Daoy (cell line): ENCODE results near the gene PTPN12. TPM values are rescaled to one million over a fixed set of nuclear protein-coding genes. Genes with fewer than 3 reads are reported as not detected.
"Not testable (repeated sequence)": the region's sequence is repeated elsewhere in the genome, so short reads cannot be mapped to it uniquely, and the experiment has no call there.

Experiments
- DNase-seq: peaks from one replicate; pipeline ENCODE4 v3.0.0-alpha.2; 2015; ENCODE audit warnings: low read depth
- total RNA-seq: library from RNA; depleted of rRNA; stranded (reverse); fragments of >200 nt; shearing (Covaris generic); gene quantifications from 2 replicates; pipeline ENCODE4 v1.2.3, GENCODE V29; 2014; rRNA removed

Gene PTPN12
- total RNA-seq: 16.2 and 24.7 TPM in 2 replicates

DNA sequence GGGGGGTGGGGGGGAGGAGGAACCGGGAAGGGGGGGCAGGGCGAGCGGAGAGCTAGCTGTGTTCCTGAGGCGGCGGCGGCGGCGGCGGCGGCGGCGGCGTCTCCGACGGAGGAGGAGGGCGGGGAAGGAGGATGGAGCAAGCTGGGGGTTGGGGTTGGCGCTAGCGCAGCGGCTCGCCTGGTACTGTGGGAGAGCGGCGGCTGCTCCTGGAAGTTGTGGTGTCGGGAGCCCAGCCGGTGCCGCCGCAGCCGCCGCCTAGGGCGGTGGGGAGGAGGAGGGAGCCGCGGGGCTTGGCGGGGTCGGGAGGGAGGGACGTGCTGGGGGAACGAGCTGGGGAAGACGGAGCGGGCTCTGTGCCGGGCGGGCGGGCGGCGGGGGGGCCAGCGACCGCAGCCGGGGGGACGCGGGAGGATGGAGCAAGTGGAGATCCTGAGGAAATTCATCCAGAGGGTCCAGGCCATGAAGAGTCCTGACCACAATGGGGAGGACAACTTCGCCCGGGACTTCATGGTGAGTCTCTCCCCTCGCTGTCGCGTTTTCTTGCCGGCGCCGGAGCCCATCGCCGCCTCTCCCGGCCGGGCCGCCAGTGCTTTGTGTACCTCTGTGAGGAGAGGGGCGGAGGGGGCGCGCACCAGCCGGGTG is at the start of gene PTPN12:
Gene PTPN12 (plus strand): TSS at position 160 of the 642 bp plus-strand sequence. CDS start 252 bp downstream, at position 412.
- no peak for DNase-seq

DNA sequence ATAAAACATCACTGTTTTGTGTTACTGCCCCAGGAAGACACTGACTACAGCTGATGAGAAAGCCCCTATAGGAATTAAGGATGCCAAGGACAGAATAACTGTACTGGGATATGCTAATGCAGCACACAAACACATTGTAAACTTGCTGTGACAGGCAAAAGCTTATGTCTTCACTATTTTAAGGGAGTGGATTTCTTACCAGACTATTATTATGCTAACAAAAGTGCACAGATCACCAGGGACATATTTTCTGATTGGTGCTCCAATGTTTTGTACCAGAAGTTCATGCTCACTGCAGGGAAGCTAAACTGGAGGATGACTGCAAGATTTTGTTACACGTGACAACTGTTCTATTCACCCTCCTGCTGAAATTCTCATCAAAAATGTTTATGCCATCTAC is 48.1 kb upstream of the PTPN12 start:
- no peak for DNase-seq

DNA sequence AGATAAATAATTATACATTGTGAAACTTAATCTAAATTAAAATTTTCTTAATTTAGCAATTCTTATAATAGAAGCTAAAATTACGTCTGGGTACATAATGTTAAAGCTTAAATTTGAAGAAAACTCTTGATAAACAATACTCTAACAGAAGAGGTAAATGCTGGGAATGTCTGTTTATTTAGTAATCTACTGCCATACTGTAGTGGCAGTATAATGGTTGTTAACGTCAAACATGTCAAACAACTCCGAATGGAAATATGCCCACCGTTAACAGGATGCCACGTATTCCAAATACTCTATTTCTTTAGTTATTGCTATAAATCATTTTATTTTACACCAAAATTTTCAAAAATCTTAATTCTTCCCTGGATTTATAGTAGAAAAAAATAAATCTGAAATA is 40.0 kb upstream of the PTPN12 start:
- no peak for DNase-seq

DNA sequence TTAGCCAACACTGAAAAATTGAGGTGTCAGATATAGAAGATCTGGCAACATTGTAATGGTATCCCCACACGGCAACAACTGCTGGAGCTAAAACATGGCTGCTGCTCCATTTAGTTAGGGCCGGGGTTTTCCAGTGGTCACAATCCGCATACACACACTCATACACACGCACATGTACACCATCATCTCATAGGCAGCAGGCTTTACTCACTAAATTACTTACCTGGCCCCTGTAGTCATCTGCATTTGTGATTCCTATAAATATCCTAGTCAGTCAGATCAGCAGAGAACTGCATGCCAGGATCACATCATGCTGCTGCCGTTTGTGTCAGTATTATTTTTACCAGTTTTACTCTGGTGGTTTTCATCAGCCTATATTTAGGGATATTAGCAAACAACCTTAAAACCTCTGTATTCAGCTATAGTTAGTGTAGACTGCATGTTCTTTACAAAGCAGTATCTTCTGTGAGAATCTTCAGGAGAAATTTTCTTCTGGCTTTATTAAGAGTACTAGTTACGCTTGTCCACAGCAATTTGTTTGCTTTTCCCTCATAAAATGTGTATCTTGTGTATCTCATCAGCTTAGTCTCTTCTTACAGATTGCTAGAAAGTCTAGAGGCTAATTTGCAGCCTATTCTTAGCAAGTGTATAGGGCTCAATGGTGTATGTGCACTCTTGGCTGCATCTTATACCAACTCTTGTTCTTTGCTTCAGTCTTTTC is 38.3 kb upstream of the PTPN12 start:
- no peak for DNase-seq

DNA sequence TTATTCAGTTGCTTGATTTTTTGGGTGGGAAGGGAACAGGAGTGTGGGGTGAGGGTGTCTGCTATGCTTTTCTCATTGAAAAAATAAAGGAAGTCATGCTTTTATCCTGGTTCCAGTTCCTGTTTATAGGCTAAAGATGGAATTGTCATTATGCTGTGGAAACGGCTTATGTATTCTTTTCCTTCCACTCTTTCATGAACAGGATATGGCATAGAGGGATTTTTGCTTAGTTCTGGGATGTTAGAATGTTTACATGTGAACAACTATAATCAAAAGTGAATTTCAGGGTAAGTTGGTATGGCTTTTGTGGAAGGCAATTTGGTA is 35.9 kb upstream of the PTPN12 start:
- DNase-seq: no peak

DNA sequence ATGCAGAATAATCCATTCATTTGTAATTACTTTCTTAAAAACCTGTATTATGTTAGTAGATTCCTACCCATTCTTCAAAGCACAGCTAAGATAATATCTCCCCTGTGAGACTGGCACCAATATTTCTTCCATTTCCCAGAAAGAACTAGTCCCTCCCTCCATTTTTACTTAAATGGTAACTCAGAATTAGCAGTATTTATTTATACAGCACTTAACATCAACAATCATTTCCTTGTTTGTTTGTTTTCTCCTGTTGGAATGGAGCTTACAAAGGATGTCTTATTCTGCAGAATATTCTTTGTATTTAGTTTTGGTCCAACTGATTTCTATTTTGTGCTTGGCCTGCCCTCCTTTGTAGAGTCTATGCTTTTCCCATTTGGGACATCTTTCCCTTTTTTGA is 32.1 kb upstream of the PTPN12 start:
- DNase-seq: no peak

DNA sequence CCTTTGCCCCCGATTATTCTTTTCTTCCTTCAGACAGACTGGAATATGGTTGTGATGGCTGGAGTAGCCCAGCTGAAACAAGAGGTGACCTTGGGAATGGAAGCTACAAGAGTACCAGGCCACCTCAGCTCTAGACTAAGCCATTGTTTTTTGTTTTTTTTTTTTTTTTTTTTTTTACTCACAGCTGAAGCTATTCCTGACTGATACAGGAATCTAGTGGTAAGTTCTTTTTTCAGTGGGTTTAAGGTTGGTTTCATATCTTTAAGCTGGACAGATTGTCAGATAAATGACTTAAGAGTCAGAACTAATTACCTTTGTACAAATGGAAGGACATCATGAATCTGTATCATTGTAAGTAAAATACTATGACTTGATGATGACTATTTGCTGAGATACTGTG is 30.2 kb upstream of the PTPN12 start:
- no peak for DNase-seq

DNA sequence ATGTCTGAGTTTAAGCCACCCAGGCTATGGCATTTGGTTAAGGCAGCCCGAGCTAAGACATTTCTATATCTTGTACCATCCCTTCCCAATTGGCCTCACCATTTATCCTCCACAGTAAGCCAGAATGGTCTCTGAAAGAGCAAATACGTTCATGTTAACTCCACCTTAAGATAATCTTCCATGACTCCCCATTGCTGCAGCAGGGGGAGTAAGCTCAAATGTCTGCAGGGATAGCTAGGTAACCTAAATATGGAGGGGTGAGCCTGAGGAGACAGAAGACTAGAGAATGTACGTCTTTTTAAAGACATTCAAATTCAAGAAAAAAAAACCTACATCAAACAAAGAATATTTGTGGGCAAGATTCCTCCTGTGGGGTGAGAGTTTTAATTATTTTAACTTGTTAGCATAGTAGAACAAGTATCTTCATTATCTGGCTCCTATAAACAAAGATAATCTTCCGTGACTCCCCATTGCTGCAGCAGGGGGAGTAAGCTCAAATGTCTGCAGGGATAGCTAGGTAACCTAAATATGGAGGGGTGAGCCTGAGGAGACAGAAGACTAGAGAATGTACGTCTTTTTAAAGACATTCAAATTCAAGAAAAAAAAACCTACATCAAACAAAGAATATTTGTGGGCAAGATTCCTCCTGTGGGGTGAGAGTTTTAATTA is 24.0 kb upstream of the PTPN12 start:
- DNase-seq: not testable (repeated sequence)

DNA sequence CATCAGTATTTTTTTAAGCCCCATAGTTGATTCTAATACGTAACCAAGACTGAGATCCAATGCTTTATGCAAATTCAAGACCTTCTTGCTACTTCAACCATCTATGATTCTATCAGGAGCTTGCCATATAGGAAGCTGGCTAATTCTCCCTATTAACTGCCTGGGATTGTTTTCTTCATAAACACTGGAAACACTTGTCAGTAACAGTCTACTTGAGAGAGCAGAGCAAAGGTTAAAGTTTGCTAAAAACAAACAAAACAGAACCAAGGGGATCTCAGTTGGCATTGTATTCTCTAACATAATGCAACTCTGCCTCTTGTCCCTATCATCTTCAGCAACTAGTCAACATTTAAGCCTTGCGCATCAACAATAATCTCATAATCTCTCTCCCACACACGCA is 21.0 kb upstream of the PTPN12 start:
- DNase-seq: no peak

DNA sequence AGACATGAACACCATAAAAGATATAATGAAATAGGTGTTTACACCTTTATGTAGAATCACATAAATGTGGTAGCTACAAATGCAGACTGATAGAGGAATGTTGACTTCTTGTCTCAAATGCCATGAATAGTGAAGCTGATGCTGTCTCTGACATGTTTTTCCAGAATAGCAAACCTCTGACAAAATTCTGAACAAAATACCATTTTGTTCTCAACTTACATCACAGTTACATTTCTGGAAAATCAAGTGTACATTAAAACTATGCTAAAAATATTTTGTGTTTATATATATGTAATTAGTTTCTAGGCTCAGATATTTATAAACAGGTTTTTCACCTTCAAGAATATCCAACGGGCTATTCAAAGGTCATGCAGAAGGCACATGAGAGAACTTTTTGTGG is 16.8 kb upstream of the PTPN12 start:
- no peak for DNase-seq

DNA sequence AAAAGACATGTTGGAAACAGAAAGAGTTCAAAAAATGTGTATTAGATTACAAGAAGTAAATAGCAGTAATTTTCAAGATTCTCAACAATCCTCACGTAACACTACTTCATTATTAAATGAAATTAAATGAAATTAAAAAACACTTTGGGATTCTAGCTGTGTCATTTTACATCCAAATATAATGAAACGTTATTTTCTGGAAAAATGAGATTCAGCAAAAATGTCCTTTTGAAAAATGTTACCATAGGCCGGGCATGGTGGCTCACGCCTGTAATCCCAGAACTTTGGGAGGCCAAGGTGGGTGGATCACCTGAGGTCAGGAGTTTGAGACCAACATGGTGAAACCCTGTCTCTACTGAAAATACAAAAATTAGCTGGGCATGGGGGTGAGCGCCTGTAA is 15.6 kb upstream of the PTPN12 start:
- not testable (repeated sequence) for DNase-seq

DNA sequence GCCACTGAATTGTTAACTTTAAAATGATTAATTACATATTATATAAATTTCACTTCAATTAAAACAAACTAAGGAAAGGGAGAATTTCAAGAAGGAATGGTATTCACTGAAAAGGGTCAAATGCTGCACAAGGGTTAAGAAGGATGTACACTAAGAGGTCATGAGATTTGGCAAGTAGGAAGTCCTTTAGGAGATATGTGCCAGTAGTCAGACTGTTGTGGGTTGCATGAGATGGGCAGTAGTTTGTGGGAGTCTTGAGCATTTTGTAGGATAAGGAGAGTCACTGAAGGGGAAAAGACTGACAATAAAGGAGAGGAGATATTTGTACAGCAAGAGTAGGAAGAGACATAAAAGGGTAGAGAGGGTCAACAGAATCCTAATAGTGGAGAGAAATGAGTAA is 12.4 kb upstream of the PTPN12 start:
- no peak for DNase-seq

DNA sequence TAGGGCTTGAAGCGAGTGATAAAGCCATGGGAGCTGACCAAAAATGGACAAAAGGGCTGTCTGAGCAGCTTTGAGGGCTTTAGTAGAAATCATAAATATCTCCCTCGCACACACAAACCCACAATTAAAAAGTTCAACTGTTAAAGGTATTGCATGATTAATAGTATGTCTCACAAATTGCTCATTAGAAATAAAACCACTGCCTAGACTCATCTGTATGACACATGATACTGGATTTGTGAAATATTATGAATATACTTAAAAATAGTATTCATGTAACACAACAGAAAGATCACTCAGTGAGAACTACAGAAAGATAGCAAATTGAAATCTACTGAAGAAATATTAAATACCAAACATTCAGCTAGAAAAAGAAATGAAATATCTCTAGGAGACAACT is 11.9 kb upstream of the PTPN12 start:
- DNase-seq: no peak

DNA sequence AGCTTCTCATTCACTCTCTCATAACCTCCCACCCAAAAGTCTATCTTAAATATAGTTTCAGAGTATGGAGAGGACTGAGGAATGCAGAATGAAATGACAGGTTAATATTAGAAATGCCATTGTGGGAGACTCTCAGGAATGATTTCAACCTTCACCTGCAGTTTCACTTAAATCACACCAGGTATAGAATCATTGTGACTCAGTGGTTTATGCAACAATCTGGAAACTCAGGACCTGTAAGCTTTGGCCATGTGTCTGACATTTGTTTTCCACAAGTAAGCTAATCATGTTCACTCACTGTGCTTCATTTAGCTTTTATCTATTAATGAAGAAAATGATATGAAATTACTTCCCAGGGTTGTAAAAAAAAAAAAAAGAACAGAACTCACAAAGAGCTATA is 8.7 kb upstream of the PTPN12 start:
- DNase-seq: no peak

DNA sequence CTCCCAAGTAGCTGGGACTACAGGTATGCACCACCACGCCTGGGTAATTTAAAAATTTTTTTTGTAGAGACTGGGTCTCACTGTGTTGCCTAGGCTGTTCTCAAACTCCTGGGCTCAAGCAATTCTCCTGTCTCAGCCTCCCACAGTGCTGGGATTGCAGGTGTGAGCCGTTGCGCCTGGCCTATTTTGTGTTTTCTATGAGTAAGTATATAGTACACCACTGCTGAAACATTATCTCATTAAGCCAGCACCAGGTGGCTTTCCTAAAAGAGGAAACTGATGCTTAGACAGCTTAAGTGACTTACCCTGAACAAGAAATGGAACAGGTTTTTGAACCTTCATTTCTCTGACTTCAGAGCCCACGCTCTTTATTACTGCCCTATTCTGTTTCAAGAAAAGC is 7.8 kb upstream of the PTPN12 start:
- no peak for DNase-seq

DNA sequence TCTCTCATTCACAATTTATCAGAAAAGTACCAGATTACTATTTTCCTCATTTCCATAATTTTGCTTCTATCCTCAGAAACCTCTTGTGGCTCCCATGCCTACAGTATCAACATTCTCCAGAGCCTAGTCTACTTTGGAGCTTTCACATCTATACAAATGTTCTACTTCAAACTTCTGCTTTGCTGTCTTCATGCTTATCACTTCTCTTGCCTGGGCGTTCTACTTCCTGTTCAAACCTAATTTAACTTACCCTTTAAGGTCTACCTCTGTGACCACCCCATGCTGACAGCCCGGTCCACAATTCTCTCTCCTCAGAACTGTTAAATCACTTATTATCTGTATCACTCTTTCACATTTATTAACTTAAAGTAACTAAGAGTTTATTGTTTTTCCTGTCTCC is 6.1 kb upstream of the PTPN12 start:
- no peak for DNase-seq

DNA sequence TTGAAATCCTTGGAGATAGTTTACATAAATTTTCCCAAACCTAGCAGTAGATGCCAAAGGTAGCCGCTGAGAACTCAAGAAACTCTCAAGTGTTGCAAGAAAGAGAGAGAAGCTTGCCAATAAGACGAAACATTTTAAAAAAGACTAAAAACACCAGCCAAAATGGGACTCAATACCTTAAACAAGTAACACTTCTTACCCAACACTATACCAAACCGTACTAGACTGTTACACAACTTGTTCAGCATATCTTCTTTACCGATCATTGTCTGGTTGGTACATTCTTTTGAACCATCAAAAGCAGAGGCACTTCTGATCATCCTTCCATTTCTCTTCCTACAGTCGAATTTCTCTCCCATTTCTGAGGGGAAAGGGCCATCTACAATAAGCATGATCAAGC is 4.8 kb upstream of the PTPN12 start:
- no peak for DNase-seq

DNA sequence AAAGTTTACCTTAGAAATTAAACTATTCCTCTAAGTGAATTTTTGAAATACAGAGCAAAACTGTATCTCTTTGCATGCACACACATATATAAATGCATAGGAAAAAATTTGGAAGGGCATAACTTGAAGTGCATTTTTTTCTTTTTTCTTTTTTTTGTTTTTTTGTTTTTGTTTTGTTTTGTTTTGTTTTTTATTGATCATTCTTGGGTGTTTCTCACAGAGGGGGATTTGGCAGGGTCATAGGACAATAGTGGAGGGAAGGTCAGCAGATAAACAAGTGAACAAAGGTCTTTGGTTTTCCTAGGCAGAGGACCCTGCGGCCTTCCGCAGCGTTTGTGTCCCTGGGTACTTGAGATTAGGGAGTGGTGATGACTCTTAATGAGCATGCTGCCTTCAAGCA is 4.4 kb upstream of the PTPN12 start:
- not testable (repeated sequence) for DNase-seq

DNA sequence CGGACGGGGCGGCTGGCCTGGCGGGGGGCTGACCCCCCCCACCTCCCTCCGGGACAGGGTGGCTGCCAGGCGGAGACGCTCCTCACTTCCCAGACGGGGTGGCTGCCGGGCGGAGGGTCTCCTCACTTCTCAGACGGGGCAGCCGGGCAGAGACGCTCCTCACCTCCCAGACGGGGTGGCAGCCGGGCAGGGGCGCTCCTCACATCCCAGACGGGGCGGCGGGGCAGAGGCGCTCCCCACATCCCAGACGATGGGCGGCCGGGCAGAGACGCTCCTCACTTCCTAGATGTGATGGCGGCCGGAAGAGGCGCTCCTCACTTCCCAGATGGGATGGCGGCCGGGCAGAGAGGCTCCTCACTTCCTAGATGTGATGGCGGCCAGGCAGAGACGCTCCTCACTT is 3.0 kb upstream of the PTPN12 start:
- not testable (repeated sequence) for DNase-seq

DNA sequence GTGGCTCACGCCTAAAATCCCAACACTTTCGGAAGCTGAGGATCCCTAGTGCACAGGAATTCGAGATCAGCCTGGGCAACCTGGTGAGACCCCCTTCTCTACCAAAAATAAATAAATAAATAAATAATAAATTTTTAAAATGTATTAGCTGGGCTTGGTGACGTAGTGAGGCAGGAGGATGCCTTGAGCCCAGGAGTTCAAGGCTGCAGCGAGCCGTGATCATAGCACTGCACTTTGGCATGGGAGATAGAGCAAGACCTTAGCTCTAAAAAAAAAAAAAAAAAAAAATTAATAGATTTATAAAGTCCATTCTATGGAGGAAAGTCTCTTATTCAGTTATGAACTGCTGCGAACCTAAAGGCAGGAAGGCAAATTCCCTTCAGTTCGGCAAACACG is 1.1 kb upstream of the PTPN12 start:
- no peak for DNase-seq

DNA sequence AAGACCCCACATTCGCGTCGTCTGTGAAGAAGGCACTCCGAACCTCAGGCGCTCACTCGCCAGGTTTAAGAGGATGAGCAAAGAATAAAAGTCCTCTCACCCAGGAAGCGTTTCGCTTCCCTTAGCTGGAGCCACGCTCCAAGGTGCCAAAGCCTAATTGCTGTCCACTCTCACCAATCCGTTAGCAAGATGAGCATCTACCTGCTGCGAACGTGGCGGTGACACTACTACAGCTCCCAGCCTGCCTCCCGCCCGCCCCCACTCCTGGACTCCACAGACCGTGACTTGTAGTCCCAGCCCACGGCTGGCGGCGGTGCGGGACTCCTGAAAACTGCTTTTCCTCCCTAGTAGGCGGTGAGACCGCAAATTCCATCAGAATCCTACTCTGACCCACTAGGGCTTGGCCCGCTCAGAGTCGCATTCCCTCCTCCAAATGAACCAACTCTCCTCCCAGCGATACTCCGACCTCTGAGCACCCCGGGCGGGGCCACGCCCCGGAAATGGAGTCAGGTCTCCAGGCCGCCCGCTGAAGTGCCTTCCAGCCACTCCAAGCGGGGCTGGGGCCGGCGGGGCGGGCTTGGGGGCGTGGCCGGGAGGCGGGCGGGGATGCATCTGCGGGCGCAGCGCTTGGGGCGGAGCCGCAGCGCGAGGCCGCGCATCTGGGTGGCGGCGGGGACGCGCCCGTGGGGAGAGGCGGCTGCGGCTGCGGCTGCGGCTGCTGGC is 521 bp upstream of the PTPN12 start:
- DNase-seq: peak; percentile 97

DNA sequence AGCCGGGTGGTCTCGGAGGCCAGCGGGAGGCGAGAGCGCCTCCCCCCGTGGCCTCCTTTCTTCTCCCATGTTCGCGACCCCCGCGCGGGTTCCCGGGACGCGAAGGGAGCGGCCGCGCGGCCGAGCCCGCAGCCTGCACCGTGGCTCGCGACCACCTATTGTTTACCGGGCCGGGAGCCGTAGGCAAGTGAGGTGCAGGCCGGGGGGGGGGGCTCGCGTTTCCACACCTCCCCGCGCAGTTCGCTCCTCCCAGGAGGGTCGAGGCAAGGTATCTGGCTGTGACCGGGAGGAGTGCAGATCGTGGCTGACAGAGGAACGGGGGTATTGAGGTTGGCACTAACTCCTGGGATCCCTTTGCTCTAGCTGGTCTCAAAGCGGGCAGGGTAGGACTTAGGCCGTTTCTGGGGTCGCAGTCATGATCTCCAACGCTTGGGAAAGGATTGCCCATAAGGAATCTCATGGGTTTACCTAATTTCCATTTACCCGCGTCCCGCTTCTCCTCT is 734 bp downstream of the PTPN12 start:
- peak; percentile 60 for DNase-seq
